GM19372 (cell line): Measurements from ENCODE around the gene NRN1L.
A peak's percentile ranks its signal among the peaks of the same experiment; 100 is the strongest.
"Not testable (repeated sequence)": the region's sequence is repeated elsewhere in the genome, so short reads cannot be mapped to it uniquely, and the experiment has no call there.

Experiments
- ATAC-seq: cut with Tn5 transposase; IDR thresholded peaks from one replicate; pipeline ENCODE4 v1.9.1; 2021; ENCODE audit warnings: mild to moderate bottlenecking, low read depth, moderate library complexity; ENCODE audit not compliant: unreplicated experiment

The NRN1L gene

DNA sequence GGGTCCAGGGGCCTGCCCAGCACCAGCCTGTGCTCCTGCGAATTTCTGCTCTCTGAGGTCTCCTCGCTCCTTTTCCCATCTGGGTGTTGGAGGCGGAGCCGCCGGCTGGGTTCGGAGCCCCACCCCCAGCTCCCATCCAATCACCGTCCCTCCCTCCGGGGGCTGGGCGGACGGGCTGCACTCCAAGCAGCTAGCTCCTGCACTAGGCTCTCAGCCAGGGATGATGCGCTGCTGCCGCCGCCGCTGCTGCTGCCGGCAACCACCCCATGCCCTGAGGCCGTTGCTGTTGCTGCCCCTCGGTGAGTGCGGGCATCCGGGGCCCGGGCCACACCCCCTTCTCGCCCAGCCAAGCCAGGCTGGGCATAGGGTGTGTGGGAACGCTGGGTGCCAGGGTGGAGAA lies at the start of gene NRN1L:
Gene NRN1L, plus strand, starts transcription at position 202 of the 400 bp plus-strand sequence. Its CDS starts 19 bp downstream, at position 221.
- no peak for ATAC-seq

DNA sequence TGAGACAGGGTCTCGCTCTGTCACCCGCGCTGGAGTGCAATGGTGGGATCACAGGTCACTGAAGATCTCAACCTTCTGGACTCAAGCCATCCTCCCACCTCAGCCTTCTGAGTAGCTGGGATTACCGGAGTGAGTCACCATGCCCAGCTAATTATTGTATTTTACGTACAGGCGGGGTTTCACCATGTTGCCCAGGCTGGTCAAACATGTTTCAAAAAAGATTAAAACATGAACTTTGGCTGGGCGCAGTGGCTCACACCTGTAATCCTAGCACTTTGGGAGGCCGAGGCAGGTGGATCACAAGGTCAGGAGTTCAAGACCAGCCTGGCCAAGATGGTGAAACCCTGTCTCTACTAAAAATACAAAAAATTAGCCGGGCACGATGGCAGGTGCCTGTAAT lies 47.5 kb upstream of the NRN1L start:
- not testable (repeated sequence) for ATAC-seq

GRCh38 chr16:67837811-67838210 lies 46.9 kb upstream of the NRN1L start:
- no peak for ATAC-seq

DNA sequence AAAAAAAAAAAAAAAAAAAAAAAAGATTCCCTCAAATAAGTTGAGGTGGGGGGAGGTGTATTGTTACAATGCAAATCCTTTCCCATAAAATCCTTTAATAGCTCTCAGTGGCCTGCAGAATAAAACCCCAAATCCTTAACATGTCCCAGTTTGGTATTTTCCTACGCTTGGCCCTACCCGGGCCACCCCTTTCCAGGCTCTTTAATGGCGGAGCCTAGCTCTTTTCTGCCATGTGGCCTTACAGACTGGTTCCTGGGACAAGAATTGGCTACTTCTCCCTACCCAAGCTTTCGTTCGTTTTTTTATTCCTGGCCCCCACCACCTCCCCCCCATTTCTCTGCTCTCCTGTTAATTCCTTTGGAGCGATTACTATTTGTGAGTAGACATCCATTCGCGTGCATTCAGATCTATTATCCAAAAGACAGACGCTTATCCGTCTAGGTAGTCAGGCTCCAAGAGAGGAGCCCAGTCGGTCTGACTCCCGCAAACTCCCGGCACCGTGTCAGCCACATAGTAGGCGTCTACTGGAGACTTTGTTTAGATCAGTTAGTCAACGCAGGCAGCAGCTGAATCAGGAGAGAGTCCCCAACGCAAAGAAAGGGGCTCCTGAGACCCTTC lies 43.4 kb upstream of the NRN1L start:
- no peak for ATAC-seq

GRCh38 chr16:67841816-67842508 lies 42.7 kb upstream of the NRN1L start, which contains the start of gene THAP11:
TSS of gene THAP11 (plus strand) at chr16:67842320. CDS start at chr16:67842555, 235 bp downstream.
- peak; percentile 44 for ATAC-seq

DNA sequence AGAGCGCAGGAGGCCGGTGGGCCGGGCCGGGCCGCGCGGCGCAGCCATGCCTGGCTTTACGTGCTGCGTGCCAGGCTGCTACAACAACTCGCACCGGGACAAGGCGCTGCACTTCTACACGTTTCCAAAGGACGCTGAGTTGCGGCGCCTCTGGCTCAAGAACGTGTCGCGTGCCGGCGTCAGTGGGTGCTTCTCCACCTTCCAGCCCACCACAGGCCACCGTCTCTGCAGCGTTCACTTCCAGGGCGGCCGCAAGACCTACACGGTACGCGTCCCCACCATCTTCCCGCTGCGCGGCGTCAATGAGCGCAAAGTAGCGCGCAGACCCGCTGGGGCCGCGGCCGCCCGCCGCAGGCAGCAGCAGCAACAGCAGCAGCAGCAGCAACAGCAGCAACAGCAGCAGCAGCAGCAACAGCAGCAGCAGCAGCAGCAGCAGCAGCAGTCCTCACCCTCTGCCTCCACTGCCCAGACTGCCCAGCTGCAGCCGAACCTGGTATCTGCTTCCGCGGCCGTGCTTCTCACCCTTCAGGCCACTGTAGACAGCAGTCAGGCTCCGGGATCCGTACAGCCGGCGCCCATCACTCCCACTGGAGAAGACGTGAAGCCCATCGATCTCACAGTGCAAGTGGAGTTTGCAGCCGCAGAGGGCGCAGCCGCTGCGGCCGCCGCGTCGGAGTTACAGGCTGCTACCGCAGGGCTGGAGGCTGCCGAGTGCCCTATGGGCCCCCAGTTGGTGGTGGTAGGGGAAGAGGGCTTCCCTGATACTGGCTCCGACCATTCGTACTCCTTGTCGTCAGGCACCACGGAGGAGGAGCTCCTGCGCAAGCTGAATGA lies 42.0 kb upstream of the NRN1L start:
- peak; percentile 16 for ATAC-seq

- no peak for ATAC-seq
Observed at GRCh38 chr16:67843343-67843765, 41.3 kb upstream of the NRN1L start.

GRCh38 chr16:67844497-67844896 lies 40.2 kb upstream of the NRN1L start:
- no peak for ATAC-seq

- no peak for ATAC-seq
Observed at GRCh38 chr16:67845291-67846062, 39.2 kb upstream of the NRN1L start.

DNA sequence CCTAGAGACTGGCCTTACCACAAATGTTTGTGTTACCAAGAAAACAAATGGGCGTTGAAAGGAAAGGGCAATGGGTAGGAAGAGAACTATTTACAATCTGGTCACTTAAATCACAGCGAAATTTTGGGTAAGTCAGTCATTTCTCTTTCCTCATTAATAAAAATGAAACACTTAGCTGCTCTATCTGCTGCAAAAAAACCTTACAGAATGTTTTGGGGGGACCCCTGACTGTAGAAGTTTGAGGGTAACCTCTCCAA lies 38.7 kb upstream of the NRN1L start:
- no peak for ATAC-seq

DNA sequence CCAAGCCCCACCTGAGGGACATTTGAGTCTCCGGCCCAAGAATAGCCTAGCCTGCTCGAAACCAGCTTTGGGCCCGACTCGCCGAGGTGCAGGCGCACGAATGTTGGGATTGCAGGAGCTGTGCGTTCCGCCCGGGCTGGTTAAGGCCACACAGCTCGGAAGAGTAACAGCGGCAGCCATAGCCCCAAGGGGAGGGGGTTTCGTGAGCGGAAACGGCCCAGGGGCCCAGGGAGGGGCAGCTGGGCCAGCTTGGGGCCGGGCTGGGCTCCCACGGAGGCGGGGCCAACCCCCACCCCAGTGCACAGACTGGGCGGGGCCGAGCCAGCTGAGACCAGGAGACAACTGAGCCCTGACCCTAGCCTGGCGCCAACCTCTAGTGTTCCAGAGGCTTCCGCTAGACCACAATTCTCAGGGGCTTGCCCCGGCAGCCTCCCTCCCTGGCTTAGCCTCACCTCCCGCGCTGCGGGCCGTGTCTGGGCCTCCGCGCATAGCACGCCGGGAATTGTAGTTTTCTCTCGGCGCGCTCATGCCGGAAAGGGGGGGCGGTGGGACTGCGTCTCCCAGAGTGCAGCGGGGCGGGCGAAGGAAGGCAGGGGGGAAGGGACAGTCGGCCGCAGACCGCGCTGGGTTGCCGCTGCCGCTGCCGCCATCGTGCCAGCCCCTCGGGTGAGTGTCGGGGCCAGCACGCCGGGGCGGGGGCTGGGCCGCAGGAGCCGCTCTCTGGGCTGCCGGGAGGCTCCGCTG lies 38.2 kb upstream of the NRN1L start, which contains the start of gene NUTF2:
Gene NUTF2, plus strand, starts transcription at position 614 of the 744 bp plus-strand sequence. CDS start 18,198 bp downstream, outside the sequence.
- ATAC-seq = peak; percentile 50

DNA sequence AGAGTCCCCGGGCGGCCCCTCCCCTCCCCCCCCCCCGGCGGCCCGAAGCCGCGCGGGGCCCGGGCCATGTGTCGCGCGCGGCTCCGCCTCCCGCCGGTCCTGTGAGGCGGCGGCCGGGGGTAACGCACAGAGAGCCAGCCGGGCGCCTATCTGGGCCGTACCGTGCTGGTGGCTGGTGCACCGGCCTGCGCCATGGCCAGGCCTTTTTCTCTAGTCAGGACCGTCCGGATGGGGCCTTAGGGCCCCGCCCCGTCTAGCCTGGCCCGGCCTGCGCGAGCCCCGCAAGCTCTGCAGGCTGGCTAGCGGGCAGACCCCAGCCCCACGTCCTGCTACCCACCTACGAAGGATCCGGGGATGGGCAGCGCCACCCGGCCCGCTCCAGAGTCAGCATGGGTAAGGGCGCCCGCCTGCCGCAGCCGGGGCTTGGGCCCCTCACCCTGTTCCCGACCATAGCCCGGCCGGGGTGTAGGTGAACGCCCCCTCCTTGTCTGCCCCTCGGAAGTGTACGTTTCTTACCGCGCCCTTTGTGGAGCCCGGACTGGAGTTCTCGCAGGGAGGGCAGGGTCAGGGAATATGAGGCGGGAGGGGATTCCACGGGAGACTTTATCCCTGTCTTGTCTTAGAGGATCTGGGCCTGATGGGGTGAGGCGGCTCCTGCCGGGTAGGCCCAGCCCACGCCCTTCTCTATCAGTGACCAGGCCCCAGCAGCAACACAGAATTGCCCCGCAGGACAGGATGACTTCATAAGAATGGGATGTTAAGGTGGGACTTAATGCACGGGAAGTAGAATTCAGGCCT lies 37.4 kb upstream of the NRN1L start, which contains the start of gene CENPT:
Gene CENPT, minus strand, starts transcription at position 630 of the 798 bp plus-strand sequence. CDS start 13,834 bp downstream, outside the sequence.
- ATAC-seq = peak; percentile 36

- ATAC-seq = no peak
Observed at GRCh38 chr16:67848118-67848517, 36.6 kb upstream of the NRN1L start.

DNA sequence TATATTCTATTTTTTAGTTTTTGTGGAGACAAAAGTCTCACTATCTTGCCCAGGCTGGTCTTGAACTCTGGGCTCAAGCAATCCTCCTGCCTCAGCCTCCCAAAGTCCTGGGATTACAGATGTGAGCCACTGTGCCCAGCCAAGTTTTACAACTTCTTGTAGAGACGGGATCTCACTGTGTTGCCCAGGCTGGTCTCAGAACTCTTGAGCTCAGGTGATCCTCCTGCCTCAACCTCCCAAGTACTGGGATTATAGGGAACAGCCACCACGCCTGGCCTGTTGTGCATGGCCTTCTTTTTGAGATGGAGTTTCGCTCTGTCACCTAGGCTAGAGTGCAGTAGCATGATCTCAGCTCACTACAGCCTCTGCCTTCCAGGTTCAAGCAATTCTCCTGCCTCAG lies 31.0 kb upstream of the NRN1L start:
- ATAC-seq = no peak

DNA sequence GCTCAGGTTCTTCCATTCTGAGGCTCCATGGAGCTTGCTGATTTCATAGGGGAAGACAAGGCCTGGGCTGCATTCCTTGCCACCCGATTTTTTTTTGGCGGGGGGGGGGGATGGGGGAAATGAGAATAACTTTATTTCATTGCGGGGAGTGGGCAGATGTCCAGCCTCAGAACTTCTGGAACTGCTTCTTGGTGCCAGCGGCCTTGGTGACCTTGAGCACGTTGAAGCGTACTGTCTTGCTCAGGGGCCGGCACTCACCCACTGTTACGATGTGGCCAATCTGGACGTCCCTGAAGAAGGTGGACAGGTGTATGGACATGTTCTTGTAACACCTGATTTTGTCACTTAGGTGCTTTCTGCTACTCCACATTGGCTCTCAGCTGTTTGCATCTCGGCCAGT lies 28.9 kb upstream of the NRN1L start:
- no peak for ATAC-seq

- ATAC-seq = no peak
Observed at GRCh38 chr16:67856927-67857546, 27.6 kb upstream of the NRN1L start.

- ATAC-seq = no peak
Observed at GRCh38 chr16:67857547-67858233, 27.0 kb upstream of the NRN1L start.

DNA sequence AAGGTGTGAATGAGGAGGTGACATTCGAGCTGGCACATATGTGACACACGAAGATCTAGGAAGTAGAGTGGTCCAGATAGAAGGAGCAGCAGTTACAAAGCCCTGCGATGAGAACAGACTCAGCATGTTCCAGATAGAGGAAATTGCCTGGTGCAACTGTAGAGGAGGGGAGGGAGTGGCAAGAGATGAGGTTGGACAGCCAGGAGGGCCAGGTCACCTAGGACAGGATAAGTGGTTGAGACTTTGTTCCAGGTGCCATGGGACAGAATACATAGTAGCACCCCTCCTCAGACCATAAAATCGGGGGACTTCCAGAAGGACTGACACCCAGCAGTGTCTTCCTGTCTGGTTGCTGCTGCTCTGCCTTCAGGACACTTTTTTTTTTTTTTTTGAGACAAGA lies 26.2 kb upstream of the NRN1L start:
- ATAC-seq = no peak
